ENCODE measurements around the gene CFI. TPM values are rescaled to one million over a fixed set of nuclear protein-coding genes. Genes with fewer than 3 reads are reported as not detected.
A peak's percentile ranks its signal among the peaks of the same experiment; 100 is the strongest.

CFI gene
- total RNA-seq, 1 donor, result 17.3 TPM

- DNase-seq (ENCODE audit: low read depth), result no peak
- TF ChIP-seq CTCF (IDR thresholded peaks at IDR 0.05; ENCODE audit: insufficient read depth, low read depth, low read length), result no peak
- H3K4me3 ChIP-seq (ENCODE audit: low read depth, low read length), result peak overlapping the region; percentile 90
Measured at GRCh38 chr4:109729117-109729717, 72.6 kb downstream of the CFI start.

GRCh38 chr4:109728385-109728784, 73.4 kb downstream of the CFI start:
- TF ChIP-seq CTCF (IDR thresholded peaks at IDR 0.05; ENCODE audit: insufficient read depth, low read depth, low read length), result no peak
- no peak overlapping the region for H3K4me3 ChIP-seq (ENCODE audit: low read depth, low read length)

GRCh38 chr4:109723110-109723509, 78.7 kb downstream of the CFI start:
- H3K4me3 ChIP-seq (ENCODE audit: low read depth, low read length), result no peak overlapping the region
- no peak for DNase-seq (ENCODE audit: low read depth)
- no peak for TF ChIP-seq CTCF (IDR thresholded peaks at IDR 0.05; ENCODE audit: insufficient read depth, low read depth, low read length)

More at GRCh38 chr4:109728385-109728784, 73.4 kb downstream of the CFI start:
- no peak for DNase-seq (ENCODE audit: low read depth)

GRCh38 chr4:109722357-109722756, 79.4 kb downstream of the CFI start:
- no peak for TF ChIP-seq CTCF (IDR thresholded peaks at IDR 0.05; ENCODE audit: insufficient read depth, low read depth, low read length)
- H3K4me3 ChIP-seq (ENCODE audit: low read depth, low read length), result no peak overlapping the region
- DNase-seq (ENCODE audit: low read depth), result no peak

- H3K4me3 ChIP-seq (ENCODE audit: low read depth, low read length), result no peak overlapping the region
- DNase-seq (ENCODE audit: low read depth), result no peak
Measured at GRCh38 chr4:109721033-109721432, 80.8 kb downstream of the CFI start.

GRCh38 chr4:109719604-109720003, 82.2 kb downstream of the CFI start:
- TF ChIP-seq CTCF (IDR thresholded peaks at IDR 0.05; ENCODE audit: insufficient read depth, low read depth, low read length), result no peak

More at GRCh38 chr4:109721033-109721432, 80.8 kb downstream of the CFI start:
- TF ChIP-seq CTCF (IDR thresholded peaks at IDR 0.05; ENCODE audit: insufficient read depth, low read depth, low read length), result no peak

GRCh38 chr4:109718759-109719158, 83.0 kb downstream of the CFI start:
- no peak overlapping the region for H3K4me3 ChIP-seq (ENCODE audit: low read depth, low read length)
- no peak for DNase-seq (ENCODE audit: low read depth)
- TF ChIP-seq CTCF (IDR thresholded peaks at IDR 0.05; ENCODE audit: insufficient read depth, low read depth, low read length), result no peak

More at GRCh38 chr4:109719604-109720003, 82.2 kb downstream of the CFI start:
- DNase-seq (ENCODE audit: low read depth), result no peak
- no peak overlapping the region for H3K4me3 ChIP-seq (ENCODE audit: low read depth, low read length)

Data from fibroblast of villous mesenchyme (primary cell).